ENCODE data around the gene FPGT. TPM values are rescaled to one million over a fixed set of nuclear protein-coding genes. Genes with fewer than 3 reads are reported as not detected.

The FPGT gene
- total RNA-seq, 1 donor from 2014 or later: 11.7 TPM

GRCh38 chr1:74205266-74205665, 7.2 kb downstream of the FPGT start:
- H3K27me3 Mint-ChIP-seq (ENCODE audit: unreplicated experiment): no peaks in the 10 kb centered on the region
- H3K9me3 Mint-ChIP-seq (ENCODE audit: unreplicated experiment): no peaks in the 10 kb centered on the region
- no peak overlapping the region for H3K4me3 Mint-ChIP-seq (ENCODE audit: unreplicated experiment)
- DNase-seq (ENCODE audit: low spot score): no peak
- H3K27ac Mint-ChIP-seq (ENCODE audit: unreplicated experiment): no peak overlapping the region
- no peaks in the 10 kb centered on the region for H3K36me3 Mint-ChIP-seq (ENCODE audit: low read depth, unreplicated experiment)
- H3K4me1 Mint-ChIP-seq (ENCODE audit: unreplicated experiment): no peaks in the 10 kb centered on the region
- no peak for TF ChIP-seq CTCF (IDR thresholded peaks at IDR 0.05; ENCODE audit: unreplicated experiment)

- no peak overlapping the region for H3K4me3 Mint-ChIP-seq (ENCODE audit: unreplicated experiment)
Observed at GRCh38 chr1:74215229-74215628, 17.2 kb downstream of the FPGT start.

DNA sequence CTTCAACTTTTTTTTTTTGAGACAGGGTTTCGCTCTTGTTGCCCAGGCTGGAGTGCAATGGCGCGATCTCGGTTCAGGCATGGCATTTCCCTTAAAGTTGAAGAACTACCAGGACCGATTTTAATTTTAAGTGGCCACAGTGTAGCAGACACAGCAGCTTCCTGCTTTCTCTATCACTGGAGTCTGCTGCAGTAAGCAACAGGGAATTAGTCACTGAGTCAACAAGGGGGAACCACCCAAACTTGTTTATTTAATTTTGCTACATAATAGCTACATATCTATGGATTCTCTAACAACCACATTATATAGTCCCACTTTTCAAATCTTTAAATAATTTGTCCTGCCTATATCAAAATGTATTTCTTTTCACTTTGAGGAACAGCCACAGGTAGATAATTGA, 24.7 kb downstream of the FPGT start:
- no peak for TF ChIP-seq CTCF (IDR thresholded peaks at IDR 0.05; ENCODE audit: unreplicated experiment)
- no peaks in the 10 kb centered on the region for H3K4me1 Mint-ChIP-seq (ENCODE audit: unreplicated experiment)
- H3K27me3 Mint-ChIP-seq (ENCODE audit: unreplicated experiment): no peaks in the 10 kb centered on the region
- H3K27ac Mint-ChIP-seq (ENCODE audit: unreplicated experiment): no peak overlapping the region
- H3K36me3 Mint-ChIP-seq (ENCODE audit: low read depth, unreplicated experiment): no peaks in the 10 kb centered on the region
- no peak for DNase-seq (ENCODE audit: low spot score)
- no peak overlapping the region for H3K4me3 Mint-ChIP-seq (ENCODE audit: unreplicated experiment)
- no peaks in the 10 kb centered on the region for H3K9me3 Mint-ChIP-seq (ENCODE audit: unreplicated experiment)

More at GRCh38 chr1:74215229-74215628, 17.2 kb downstream of the FPGT start:
- Mint-ChIP-seq H3K27ac (ENCODE audit: unreplicated experiment) (no peak overlapping the region), H3K27me3 (ENCODE audit: unreplicated experiment) (peaks cover 1% of the 10 kb centered on the region), H3K9me3 (ENCODE audit: unreplicated experiment) (no peaks in the 10 kb centered on the region), H3K4me1 (ENCODE audit: unreplicated experiment) (peaks cover 12% of the 10 kb centered on the region), H3K36me3 (ENCODE audit: low read depth, unreplicated experiment) (no peaks in the 10 kb centered on the region)
- TF ChIP-seq CTCF (IDR thresholded peaks at IDR 0.05; ENCODE audit: unreplicated experiment): no peak
- DNase-seq (ENCODE audit: low spot score): no peak

- Mint-ChIP-seq H3K9me3 (ENCODE audit: unreplicated experiment) (no peaks in the 10 kb centered on the region), H3K4me1 (ENCODE audit: unreplicated experiment) (no peaks in the 10 kb centered on the region), H3K27ac (ENCODE audit: unreplicated experiment) (no peak overlapping the region), H3K27me3 (ENCODE audit: unreplicated experiment) (no peaks in the 10 kb centered on the region), H3K4me3 (ENCODE audit: unreplicated experiment) (no peak overlapping the region), H3K36me3 (ENCODE audit: low read depth, unreplicated experiment) (no peaks in the 10 kb centered on the region)
- DNase-seq (ENCODE audit: low spot score): no peak
- TF ChIP-seq CTCF (IDR thresholded peaks at IDR 0.05; ENCODE audit: unreplicated experiment): no peak
Observed at GRCh38 chr1:74223453-74223852, 25.4 kb downstream of the FPGT start.

DNA sequence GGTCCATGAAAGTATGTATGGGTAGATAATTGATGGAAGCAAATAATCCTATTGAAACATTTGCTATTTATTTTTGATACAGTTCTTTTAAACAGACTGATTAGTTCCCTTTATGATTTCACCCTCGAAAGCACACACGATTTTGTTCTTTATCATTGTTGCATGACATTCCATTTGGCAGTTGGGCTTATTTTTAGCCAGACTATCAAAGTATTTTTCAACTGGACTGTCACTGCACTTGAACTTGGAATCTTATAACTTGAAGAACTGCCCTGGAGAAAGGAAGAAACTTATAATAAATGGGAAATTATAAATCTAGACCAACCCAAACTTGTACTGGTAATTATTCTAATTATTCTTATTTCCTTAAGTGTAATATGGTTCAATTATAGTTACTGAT, 37.1 kb downstream of the FPGT start, which contains the start of gene TNNI3K:
TSS of gene TNNI3K (plus strand) at position 235 of the 400 bp plus-strand sequence. CDS start at position 300, 65 bp downstream.
- TF ChIP-seq CTCF (IDR thresholded peaks at IDR 0.05; ENCODE audit: unreplicated experiment): no peak
- no peak for DNase-seq (ENCODE audit: low spot score)
- Mint-ChIP-seq H3K27me3 (ENCODE audit: unreplicated experiment) (no peaks in the 10 kb centered on the region), H3K4me1 (ENCODE audit: unreplicated experiment) (no peaks in the 10 kb centered on the region), H3K9me3 (ENCODE audit: unreplicated experiment) (no peaks in the 10 kb centered on the region), H3K4me3 (ENCODE audit: unreplicated experiment) (no peak within 1 kb of the TSS), H3K36me3 (ENCODE audit: low read depth, unreplicated experiment) (no peaks in the 10 kb centered on the region), H3K27ac (ENCODE audit: unreplicated experiment) (no peak within 1 kb of the TSS)

Measured in endothelial cell (in vitro differentiated cells).